Activated CD4-positive, alpha-beta T cell treated with anti-CD3 and anti-CD28 coated beads, Interleukin-2, Interleukin-4, amounts not matched to agents 100 ng/mL and 50 ng/mL, durations not matched to agents 16 hours and 8 hours (primary cell): Measurements from ENCODE around the gene XRCC3.

ENCODE experiments used
- DNase-seq: peaks from one replicate; pipeline ENCODE4 v3.0.0-alpha.2; 2020; ENCODE audit warnings: low spot score

XRCC3 gene

DNA sequence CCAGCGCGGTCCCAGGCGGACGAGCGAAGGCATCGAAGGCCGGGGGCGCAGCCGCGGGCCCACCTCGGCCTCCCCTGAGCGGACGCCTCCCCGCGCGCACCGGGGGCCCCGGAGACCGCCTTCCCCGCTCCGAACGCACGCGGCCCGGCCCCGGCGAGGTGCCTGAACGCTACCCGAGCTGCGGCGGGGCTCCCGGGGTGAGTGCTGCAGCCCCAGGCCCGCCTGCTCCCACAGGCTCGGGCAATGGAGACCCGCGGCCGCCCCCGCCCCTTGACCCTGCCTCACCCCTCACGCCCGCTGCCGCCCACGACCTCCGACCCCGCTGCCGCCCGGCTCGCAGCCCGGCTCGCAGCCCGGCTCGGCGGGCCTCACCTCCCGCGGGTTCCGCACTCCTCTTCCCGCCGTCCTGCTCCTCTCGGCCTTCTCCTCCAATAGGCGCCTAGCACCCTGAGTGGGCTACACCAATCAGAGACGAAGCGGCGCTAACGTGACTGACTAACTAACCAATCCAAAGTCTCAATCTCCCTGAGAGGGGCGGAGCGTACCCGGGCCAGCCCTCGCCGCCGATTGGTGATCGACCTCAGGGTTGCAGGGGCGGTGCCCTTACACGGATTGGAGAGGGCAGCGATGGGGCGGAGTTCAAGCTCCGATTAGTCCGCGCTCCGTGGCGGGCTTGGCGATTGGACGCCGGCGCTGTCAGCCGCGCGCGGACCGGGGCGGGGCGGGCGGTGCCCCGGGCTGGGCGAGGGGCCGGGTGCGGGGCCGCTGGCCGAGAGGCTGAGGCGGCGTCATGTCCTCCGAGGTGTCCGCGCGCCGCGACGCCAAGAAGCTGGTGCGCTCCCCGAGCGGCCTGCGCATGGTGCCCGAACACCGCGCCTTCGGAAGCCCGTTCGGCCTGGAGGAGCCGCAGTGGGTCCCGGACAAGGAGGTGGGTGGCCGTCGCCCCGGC, at the start of gene XRCC3, which contains the start of gene ZFYVE21:
TSS of gene XRCC3 (minus strand) at position 400 of the 949 bp plus-strand sequence. CDS start 4,364 bp downstream, outside the sequence.
TSS of gene ZFYVE21 (plus strand) at position 759 of the 949 bp plus-strand sequence. CDS start at position 791, 32 bp downstream.
- peak; percentile 100 for DNase-seq

- DNase-seq, result peak; percentile 11
Measured at GRCh38 chr14:103763730-103764488, 48.7 kb upstream of the XRCC3 start.

GRCh38 chr14:103762541-103762940, 47.3 kb upstream of the XRCC3 start:
- DNase-seq, result no peak

DNA sequence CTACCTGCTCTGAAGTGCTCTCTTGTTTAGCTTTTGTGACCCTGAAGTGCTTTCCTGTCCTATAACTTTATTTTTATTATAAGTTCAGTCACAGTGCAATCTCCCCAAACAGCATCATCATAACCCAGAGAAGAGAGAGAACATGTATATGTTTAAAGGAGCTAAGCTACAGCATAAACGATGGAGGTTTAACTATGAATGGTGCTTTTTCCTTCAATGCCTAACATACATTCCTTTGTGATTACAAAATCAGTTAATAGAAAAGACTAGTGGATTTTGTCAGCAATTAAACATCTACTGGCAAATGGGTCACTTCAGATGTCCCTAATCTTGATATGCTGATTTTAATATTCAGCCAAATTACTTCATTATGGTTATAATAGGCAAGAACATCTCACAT, 46.8 kb upstream of the XRCC3 start:
- no peak for DNase-seq

DNA sequence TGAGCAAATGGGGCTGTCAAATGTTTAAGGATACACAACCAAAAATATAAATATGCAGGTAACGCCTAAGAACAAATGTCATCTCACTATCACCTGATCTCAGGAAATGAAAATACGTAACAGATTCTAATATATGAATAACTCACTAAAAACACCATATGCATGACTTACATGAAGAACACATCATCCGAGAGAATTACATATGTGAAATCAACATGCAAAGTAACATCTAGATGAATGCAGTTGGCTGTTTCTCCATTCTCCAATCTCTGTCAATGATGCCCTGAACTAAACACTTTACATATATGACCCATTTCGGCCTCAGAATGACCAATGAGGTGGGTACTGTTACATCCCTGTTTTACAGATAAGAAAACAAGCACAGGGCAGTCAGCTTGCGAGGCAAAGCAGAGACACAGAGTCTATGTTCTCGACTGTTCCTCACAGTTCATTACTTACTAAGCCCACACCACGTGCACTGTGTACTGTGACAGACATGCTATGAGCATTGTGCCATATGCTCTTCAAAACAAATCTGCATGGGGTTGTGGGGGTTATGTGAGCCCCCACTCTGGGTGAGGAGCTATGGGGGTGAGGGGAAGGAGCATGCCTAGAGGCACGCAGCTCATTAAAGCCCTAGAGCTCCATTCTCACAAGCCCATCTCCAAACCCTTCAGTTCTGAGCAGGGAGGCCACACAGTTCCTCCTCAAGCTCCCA, 43.0 kb upstream of the XRCC3 start:
- no peak for DNase-seq

GRCh38 chr14:103755060-103755459, 39.8 kb upstream of the XRCC3 start:
- DNase-seq, result no peak

DNA sequence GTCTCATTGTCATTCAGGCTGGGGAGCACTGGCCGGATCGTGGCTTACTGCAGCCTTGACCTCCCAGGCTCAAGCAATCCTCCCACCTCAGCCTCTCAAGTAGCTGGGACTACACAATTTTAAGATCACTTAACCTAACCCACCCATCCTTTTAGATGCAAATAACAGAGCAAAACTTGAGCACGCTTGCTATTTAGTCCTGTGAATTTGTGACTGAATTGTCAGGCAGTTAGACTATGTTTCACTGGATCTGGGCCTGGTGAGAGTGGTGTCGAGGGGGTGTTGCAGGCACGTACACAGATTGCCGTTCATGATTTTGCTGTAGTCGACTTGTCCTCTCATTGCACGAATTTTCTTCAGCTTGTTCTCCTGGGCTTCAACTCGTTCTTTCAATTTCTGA, 38.5 kb upstream of the XRCC3 start:
- DNase-seq, result no peak

- no peak for DNase-seq
Measured at GRCh38 chr14:103749860-103750259, 34.6 kb upstream of the XRCC3 start.

DNA sequence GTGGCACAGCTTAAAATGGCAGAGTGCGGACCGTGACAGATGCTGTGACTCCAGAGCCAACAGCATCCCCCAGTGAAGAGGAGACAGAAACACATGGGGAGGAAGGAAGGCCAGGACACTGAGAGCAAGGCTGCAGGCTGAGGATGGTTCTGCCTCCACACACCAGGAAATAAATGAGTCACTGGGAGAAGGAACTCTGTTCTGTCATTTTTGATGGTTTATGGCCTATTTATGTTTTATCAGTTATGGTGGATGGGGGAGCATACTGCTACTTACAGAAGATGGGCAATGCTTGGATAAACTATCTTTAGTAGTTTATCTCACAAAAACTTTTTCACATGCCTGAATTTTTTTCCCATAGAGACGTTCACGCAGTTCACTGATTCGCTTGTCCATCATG, 34.2 kb upstream of the XRCC3 start:
- no peak for DNase-seq

DNA sequence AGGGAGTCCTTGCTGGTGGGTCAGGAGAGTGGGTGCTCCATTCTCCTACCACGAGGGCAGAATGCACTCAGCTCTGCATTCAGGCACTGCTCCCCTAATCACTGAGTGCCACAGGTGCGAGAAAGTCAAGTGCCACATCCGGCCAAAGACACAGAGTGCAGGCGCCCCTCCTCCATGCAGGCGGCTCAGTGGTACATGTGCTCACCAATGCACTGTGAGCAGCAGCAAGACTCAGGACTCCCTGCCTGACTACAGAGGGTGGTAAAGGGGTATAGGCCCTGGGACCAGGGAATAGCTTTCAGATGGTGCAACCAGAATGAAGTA, 33.2 kb upstream of the XRCC3 start:
- DNase-seq, result peak; percentile 51

DNA sequence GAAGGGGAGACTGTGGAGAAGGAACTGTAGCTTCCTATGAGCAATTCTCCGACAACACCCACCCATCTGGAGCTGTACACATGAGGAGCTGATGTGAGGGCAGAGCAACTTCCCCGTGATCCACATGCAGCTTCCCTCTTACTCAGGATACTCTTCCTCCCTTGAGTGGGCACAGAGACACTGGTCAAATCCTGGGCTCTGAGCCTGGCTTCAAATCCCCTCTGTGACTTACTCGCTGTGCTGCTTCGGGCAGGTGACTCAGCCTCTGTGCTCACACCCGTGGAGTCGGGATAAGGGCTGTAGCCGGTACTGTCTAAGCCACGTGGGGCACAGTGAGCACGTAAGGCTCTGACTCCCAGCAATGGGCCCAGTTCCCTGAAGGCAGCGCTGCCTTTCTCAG, 31.4 kb upstream of the XRCC3 start:
- DNase-seq, result no peak

DNA sequence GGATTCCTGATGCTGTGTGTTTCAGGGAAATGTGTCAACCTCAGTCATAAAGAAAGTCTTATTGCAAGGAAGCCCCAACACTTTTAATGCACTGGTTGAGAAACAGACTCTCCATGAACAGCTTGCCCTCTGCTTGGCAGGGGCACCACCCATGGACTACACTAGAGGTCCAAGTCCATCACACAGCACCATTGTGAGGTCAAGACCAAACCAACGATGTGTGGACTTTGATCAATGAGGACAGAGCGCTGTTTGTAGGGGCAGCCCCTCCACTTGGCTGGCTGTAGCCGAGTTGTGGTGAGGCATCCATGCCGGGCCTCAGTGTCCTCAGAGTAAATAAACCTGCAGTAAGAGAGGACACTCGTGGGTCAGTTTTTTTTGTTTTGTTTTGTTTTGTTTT, 30.2 kb upstream of the XRCC3 start:
- no peak for DNase-seq

DNA sequence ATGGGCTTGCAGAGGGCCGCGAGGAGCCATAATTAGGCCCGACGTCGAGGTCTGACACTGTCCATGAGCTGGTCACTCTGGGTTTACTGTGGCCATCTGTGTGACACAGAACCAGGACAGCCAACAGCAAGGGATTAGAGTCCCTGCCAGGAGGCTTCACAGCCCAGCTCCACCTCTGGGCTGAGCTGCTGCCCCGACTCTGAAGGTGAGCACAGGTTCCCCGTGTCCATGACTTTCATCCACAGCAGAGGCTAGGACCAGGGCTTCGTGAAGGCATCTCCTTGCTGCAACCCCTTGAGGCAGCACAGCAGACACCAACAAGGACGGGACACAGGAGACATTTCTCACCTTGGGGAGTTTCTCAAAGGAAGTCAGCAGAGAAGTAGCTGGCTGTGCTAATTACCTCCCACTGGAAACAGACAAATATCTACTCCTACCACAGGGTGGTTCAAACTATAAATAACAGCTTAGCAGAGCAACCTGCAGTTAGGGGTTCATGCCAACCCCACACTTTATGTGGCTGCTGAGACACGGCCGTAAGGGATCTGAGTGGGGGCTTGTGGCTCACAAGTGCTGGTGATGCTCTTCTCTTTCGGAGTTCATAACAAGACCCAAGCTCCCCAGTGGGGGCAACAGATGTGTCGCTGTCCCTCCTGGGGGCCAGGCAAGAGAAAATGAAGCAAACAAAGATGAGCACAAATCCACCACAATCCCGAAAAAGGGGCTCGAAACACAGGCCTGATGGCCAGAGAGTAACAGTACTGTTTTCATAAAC, 29.6 kb upstream of the XRCC3 start:
- no peak for DNase-seq

GRCh38 chr14:103743691-103744090, 28.4 kb upstream of the XRCC3 start:
- no peak for DNase-seq

- DNase-seq, result no peak
Measured at GRCh38 chr14:103742499-103743255, 27.4 kb upstream of the XRCC3 start.

- no peak for DNase-seq
Measured at GRCh38 chr14:103741876-103742275, 26.6 kb upstream of the XRCC3 start.

GRCh38 chr14:103740991-103741689, 25.9 kb upstream of the XRCC3 start:
- no peak for DNase-seq

GRCh38 chr14:103739793-103740501, 24.7 kb upstream of the XRCC3 start:
- DNase-seq, result no peak

GRCh38 chr14:103739466-103739792, 24.2 kb upstream of the XRCC3 start:
- no peak for DNase-seq
